ENCODE data around the gene IMP4.

The IMP4 gene

GRCh38 chr2:130378206-130378897 lies 35.7 kb downstream of the IMP4 start:
- DNase-seq (ENCODE audit: low spot score) = no peak

DNA sequence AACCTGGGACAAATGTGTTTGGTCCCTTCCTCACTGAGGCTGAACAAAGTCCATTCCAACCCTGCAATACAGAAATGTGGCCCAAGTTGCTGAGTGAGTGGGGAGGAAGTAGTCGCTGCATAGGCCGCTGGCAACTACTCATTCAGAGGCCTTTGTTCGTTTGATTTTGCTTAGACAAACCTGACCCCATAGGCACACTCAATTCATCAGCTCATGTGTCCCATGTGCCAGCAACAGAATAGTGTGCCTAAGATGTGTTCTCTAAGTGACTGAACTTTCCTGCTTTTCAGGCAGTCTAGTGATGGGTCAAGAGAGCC lies 36.2 kb downstream of the IMP4 start:
- no peak for DNase-seq (ENCODE audit: low spot score)

- DNase-seq (ENCODE audit: low spot score) = no peak
Observed at GRCh38 chr2:130380096-130380934, 37.6 kb downstream of the IMP4 start.

DNA sequence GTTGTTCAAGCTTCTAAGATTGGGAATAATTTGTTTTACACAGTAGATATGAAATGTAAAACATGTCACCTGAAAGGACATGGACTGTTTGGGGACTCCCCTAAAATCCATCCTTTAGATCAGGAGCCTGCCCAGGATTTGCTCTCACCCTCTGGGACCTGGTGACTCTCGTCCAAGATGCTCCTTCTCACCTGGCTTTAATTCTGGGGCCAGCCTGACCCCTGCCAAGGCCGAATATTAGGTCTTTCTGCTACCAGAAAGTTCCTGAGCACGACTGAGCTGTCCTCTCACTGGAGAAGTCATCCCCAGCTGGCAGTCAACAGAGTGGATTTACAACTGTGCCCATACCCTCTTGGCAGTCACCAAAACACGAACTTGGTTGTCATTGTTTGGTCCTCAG lies 38.4 kb downstream of the IMP4 start:
- no peak for DNase-seq (ENCODE audit: low spot score)

GRCh38 chr2:130381619-130382018 lies 38.9 kb downstream of the IMP4 start:
- no peak for DNase-seq (ENCODE audit: low spot score)

GRCh38 chr2:130382313-130382917 lies 39.7 kb downstream of the IMP4 start:
- DNase-seq (ENCODE audit: low spot score) = no peak

DNA sequence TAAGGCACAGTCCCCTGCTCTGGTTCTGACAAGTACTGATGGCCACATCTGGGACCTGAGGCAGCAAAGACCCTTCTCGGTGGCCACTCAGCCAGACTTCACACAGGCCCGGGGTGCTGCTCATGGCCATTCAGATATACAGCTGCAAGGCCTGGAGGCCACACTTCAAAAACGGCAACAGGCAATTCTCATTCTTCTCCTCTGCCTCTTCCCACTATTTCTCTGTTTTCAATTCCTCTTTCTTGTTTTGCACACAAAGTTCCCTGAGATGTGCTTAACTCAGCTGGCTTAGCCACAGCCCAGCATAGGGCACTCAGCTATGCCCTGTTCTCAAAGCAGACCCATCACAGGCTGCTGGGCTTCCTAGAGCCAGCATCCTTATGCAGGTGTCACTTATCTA lies 43.0 kb downstream of the IMP4 start:
- DNase-seq (ENCODE audit: low spot score) = no peak

- no peak for DNase-seq (ENCODE audit: low spot score)
Observed at GRCh38 chr2:130387071-130387400, 44.3 kb downstream of the IMP4 start.

- no peak for DNase-seq (ENCODE audit: low spot score)
Observed at GRCh38 chr2:130387804-130388203, 45.1 kb downstream of the IMP4 start.

DNA sequence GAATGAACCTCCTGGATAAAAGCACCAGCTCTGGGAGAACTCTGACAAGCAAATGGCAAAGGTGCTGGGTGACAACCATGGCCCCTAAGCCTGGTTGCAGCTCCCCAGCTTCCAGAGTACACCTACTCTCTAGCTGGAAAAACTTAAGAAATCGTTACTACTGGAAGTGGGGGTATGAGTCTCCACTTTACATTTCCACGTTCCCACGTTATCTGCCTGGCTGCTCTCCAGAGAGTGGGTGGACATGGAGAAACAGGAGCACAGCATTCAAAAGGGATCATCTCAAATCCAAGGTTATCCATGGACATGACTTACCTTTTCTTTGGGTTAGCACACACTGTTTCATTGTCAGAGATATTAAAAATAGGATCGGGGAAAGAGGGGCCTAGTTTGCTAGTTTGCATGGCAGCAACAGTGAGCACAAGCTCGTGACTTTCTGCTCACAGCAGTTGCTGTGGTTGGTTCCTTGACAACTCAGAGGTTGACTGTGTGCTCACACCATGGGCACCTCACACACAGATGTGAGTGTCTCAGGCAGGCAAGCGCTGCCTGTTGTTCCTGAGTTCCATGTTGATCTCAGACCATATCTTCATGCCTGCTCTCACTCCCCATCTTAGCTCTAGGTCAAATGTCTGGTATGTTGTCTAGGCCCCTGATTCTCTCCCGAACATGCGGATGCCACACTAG lies 45.7 kb downstream of the IMP4 start:
- peak; percentile 72 for DNase-seq (ENCODE audit: low spot score)

- DNase-seq (ENCODE audit: low spot score) = no peak
Observed at GRCh38 chr2:130389358-130389757, 46.7 kb downstream of the IMP4 start.

- DNase-seq (ENCODE audit: low spot score) = no peak
Observed at GRCh38 chr2:130389783-130390182, 47.1 kb downstream of the IMP4 start.

DNA sequence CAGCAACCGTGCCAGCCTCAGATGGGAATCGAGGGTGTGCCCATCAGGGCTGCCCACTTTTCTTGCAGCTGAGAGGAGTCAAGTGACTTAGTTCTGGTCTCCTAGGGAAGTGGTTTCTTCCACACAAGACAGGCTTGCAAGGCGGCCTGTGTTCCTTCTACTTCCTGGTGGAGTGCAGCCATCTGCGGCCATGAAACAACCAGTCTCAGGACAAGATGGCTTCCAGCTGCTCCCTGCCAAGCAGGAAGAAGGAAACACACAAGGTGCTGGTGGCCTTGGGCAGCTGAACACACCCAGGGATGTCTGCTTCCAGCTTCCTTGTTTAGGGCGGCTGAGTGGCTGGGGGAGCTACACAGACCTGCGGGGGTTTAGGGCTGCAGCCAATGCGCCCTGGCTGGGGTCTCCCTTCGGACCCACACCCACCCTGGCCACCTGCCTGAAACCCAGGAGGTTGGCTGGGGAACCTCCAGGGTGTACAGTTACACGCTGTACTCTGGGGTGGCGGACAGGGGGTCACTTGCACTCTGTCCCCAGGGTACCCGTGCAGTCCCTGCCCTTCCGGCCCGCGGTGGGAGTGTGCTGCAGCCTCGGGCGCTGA lies 47.9 kb downstream of the IMP4 start:
- DNase-seq (ENCODE audit: low spot score) = no peak

- peak; percentile 73 for DNase-seq (ENCODE audit: low spot score)
Observed at GRCh38 chr2:130391058-130391871, 48.6 kb downstream of the IMP4 start.

- DNase-seq (ENCODE audit: low spot score) = no peak
Observed at GRCh38 chr2:130391872-130392670, 49.4 kb downstream of the IMP4 start.

- DNase-seq (ENCODE audit: low spot score) = no peak
Observed at GRCh38 chr2:130393318-130393910, 50.7 kb downstream of the IMP4 start.

Data from putamen (tissue), 1 donor.